CD4-positive, alpha-beta T cell treated with Interleukin-6 at 100 ng/mL for 8 hours (primary cell): ENCODE measurements around the gene CSTF3.

Source experiments
- DNase-seq: peaks from one replicate; pipeline ENCODE4 v3.0.0-alpha.2; 2020; ENCODE audit warnings: mixed read lengths, low spot score

CSTF3 gene

GRCh38 chr11:33040033-33040861, 121.0 kb downstream of the CSTF3 start:
- peak; percentile 9 for DNase-seq

DNA sequence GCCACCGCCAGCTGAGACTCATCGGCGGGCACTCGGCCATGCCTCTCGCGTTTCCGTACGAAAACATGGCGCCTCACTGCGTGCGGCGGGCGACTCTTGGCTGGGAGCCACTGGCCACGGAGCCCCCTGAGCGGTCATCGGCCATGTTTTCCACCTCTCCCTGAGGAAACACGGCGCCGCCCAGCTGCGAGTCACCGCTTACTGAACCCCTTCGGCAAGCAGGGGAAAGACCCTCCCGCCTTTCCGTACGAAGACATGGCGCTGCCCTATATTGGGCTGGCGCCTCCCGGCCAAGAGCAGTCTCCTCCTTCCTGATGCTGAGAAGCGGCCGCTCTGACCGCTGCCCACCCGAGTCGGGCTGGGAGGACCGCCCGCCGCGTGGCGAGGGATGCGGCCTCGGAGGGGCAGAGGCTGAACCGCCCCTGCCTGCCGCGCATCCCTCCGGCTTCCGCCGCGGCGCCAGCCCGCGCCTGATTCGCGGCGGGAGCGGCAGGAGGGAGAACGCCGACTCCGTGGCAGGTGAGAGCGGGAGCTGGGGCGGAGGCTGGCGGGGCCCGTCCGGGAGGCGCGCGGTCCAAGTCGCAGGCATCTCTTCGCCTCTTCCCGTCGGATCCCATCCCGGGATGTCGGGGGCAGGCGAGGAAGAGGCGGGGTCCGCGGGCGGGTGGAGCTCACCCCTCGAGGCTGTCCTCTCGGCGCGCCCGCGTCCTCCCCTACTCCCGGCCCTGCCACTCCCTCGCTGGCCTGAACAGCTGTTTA, 121.8 kb downstream of the CSTF3 start, which contains the start of gene TCP11L1:
TCP11L1 (plus strand) TSS at position 299 of the 759 bp plus-strand sequence. CDS start 4,202 bp downstream, outside the sequence.
- DNase-seq: peak; percentile 29

DNA sequence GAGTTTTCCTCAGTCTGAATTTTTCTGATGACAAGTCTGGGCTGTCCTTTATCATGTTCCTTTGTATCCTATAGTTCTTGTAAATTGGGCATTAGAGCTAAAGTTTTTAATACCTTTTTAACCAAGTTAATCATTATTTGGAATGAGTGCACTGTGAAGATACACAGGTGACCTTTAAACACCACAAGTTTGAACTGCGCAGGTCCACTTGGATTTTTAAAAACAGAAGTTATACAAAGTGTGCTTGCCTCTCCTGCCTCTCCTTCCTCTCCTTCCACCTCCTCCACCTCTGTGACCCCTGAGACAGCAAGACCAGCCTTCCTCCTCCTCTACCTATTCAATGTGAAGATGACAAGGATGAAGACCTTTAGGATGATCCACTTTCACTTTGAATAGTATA, 126.3 kb downstream of the CSTF3 start:
- DNase-seq: no peak
